Hindlimb muscle (tissue), 1 donor: ENCODE data around the gene ANKRD36B. TPM values are rescaled to one million over a fixed set of nuclear protein-coding genes. Genes with fewer than 3 reads are reported as not detected.
"Not testable (repeated sequence)": the region's sequence is repeated elsewhere in the genome, so short reads cannot be mapped to it uniquely, and the experiment has no call there.

Experiments used
- DNase-seq: peaks from one replicate; pipeline ENCODE4 v3.0.0-alpha.2; 2013
- polyA plus RNA-seq: library from polyadenylated mRNA; unstranded; fragments of 120-200 nt; gene quantifications from one replicate; pipeline ENCODE4 v1.2.1, GENCODE V29; 2013; ENCODE audit not compliant: insufficient read length

The ANKRD36B gene
- 20.8 TPM for polyA plus RNA-seq

- DNase-seq: peak; percentile 58
These were observed at the start of gene ANKRD36B for GRCh38 chr2:97589598-97590510. ANKRD36B (minus strand) TSS chr2:97589877; CDS start chr2:97589685, 192 bp downstream.

DNA sequence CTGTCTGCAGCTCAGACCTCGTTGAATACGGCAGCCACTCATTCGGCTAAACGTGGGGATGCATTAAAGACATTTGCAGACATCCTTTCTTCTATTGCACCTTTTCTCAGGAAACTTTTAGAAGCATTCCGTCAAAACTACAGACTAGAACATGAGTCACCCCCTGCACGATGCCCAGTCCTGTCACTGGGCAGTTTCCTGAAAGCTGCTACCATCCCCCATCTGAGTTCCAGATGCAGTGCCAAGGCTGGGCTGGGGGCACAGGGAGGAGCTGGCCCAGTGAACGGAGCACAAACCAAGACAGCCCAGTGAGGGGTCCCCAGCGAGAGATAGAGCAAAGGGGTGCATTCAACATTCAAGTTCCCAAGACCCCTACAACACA lies 36.4 kb upstream of the ANKRD36B start:
- DNase-seq: not testable (repeated sequence)

DNA sequence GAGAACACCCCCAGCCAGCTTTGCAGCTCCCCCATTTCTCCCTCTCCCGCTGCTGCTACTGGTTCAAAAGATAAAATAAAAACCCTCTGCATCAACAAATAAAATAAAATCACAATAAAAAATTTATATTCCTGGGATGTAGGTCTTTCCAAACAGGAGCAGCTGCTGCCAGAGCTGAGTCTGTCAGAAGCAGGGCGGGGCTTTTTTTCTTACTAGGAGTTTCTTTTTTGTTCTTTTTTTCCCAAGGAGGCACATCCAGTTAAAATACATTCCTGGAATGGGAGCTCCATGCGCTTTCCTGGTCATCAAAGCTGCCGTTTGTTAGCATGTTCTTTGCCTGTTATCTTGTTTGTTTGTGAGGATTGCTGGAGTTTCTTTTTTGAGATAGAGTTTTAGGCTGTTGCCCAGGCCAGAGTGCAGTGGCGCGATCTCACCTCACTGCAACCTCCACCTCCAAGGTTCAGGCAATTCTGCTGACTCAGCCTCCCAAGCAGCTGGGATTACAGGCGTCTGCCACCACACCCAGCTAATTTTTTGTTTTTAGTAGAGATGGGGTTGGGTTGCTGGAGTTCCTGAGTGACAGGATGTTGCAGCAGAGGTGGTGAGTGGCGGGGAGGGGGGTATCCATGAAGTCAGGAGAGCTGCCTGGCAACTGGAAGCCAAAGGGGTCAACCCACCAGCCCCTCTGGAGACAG lies 35.8 kb upstream of the ANKRD36B start:
- not testable (repeated sequence) for DNase-seq

DNA sequence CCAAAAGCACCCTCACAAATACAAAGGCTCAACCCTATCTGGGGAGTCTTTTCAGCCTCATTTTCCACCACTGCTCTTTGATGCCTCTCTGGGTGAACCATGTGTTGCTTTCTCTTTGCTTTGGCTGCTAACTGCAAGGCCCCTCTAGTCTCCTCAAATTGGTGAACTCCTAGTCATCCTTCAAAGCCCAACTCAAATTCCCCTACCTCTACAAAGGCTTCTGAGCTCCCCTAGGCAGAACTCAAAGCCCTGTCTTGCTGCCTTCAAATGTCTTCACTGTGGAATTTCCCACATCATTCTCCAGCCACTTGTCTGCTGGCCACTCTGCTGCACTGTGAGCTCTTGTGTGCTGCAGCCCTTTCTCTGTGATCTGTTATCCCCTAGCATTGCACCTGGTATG lies 33.3 kb upstream of the ANKRD36B start:
- DNase-seq: not testable (repeated sequence)

DNA sequence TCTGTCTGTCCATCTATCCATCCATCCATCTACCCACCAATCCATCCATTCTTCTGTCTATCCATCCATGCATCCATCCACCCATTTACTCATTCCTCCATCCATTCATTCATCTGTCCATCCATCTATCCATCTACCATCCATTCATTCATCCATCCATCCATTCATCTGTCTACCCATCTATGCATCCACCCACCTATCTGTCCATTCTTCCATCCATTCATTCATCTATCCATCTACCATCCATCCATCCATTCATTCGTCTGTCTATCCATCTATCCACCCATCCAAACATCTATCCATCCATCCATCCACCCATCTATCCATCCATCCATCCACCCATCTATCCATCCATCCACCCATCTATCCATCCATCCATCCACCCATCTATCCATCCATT lies 30.8 kb upstream of the ANKRD36B start:
- DNase-seq: not testable (repeated sequence)

DNA sequence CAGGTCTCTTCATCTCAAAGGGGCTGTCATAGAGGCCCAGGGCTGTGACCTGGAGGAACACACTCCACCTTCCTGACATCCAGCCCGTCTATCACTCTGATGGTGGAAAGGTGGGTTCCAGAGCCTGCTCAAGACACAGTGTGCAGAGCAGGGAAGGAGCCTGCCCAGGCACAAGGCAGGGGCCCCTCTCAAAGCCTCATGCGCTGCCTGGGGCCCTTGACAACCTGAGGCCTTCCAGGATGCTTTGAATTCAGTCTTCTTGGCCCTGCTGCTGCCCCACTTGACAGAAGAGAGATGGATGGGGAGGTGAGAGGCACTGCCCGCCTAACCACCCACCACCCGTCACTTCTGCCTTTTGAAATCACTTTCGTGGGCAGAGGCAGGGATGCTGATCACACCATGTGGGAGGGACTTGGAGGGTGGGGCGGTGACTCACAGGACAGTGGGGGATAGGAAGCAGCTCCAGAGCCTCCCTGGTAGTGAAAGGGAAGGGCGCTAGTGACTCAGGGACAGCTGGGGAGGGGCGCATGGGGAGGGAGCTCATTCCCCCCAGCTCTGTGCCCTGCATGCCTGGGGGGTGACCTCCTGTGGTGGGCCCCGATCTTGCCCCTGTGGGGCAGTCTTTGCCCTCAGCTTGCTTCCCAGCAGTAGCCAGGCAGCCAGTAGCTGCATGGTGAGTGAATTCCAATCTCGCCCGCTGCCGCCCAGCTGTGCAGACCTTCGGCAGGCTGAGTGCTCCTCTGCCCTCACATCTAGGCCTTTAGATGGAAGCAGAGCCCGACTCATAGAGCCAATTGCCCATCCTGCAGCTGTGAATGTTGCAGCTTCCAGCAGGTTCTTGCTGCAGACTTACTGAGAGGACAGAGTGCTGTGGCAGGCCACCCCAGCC lies 29.5 kb upstream of the ANKRD36B start:
- DNase-seq: not testable (repeated sequence)

GRCh38 chr2:97617911-97618310 lies 28.2 kb upstream of the ANKRD36B start:
- DNase-seq: no peak

GRCh38 chr2:97615746-97616145 lies 26.1 kb upstream of the ANKRD36B start:
- DNase-seq: not testable (repeated sequence)

GRCh38 chr2:97611895-97612294 lies 22.2 kb upstream of the ANKRD36B start:
- not testable (repeated sequence) for DNase-seq

- DNase-seq: not testable (repeated sequence)
These were observed 19.1 kb upstream of the ANKRD36B start for GRCh38 chr2:97608745-97609144.

- not testable (repeated sequence) for DNase-seq
These were observed 16.1 kb upstream of the ANKRD36B start for GRCh38 chr2:97605524-97606339.

GRCh38 chr2:97605109-97605508 lies 15.4 kb upstream of the ANKRD36B start:
- DNase-seq: not testable (repeated sequence)

DNA sequence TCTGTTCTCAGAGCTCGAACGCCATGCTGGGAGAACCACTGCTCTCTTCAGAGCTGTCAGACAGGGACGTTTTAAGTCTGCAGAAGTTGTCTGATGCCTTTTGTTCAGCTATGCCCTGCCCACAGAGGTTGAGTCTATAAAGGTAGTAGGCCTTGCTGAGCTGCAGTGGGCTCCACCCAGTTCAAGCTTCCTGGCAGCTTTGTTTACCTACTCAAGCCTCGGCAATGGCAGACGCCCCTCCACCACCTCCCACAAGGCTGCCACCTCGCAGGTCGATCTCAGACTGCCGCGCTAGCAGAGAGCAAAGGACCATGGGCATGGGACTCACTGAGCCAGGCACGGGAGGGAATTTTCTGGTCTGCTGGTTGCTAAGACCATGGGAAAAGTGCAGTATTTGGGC lies 11.9 kb upstream of the ANKRD36B start:
- not testable (repeated sequence) for DNase-seq

- not testable (repeated sequence) for DNase-seq
These were observed 6.5 kb upstream of the ANKRD36B start for GRCh38 chr2:97596180-97596579.

- DNase-seq: not testable (repeated sequence)
These were observed 3.8 kb upstream of the ANKRD36B start for GRCh38 chr2:97593520-97593919.

- DNase-seq: peak; percentile 85
These were observed 1.1 kb upstream of the ANKRD36B start for GRCh38 chr2:97590515-97591394.

- not testable (repeated sequence) for DNase-seq
These were observed 450 bp downstream of the ANKRD36B start for GRCh38 chr2:97589257-97589597.

DNA sequence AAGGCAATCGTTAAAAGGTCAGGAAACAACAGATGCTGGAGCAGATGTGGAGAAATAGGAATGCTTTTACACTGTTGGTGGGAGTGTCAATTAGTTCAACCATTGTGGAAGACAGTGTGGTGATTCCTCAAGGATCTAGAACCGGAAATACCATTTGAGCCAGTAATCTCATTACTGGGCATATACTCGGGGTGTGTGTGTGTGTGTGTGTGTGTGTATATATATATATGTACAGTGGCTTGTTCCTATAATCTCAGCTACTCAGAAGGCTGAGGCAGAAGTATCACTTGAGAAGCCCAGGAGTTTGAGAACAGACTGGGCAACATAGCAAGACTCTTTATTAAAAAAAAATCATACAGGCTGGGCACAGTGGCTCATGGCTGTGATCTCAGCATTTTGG lies 24.0 kb downstream of the ANKRD36B start:
- not testable (repeated sequence) for DNase-seq

GRCh38 chr2:97552406-97552805 lies 37.3 kb downstream of the ANKRD36B start:
- DNase-seq: peak; percentile 4

DNA sequence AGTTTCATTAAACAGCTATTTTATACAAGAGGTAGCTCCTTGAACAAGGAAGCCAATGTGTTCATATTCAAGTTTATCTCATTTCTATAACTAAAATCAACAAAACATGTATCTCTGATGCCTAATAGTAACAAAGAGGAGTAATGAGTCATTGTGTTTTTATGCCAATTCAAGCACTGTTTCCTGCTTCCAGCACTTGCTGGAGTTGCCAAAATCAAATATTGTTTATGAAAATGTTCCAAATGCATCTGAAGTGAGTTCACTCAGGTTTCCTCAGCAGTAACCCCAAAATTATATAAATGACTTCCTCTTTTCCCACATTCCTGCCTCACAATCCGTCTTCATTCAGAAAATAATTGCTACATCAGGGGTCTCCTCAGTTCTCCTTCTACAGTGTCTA lies 39.2 kb downstream of the ANKRD36B start:
- not testable (repeated sequence) for DNase-seq

DNA sequence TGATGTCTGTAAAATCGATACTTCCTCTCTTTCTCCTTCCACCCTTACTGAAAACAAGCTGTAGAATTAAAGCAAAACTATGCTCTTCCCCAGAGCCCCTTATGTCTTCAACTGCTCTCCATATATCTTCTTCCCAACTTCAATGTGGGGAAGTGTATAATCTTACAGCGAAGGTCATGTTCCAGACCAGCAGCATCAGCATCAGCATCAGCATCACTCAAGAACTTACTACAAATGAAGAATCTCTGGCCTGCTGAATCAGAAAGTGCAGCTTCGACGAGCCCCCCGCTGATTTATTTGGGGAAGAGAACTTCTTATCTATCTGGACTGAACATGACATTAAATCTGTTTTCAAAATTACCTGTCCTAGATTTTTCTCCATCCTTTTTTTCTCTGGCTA lies 40.6 kb downstream of the ANKRD36B start:
- not testable (repeated sequence) for DNase-seq
